HepG2 (cell line): Measurements from ENCODE around the gene PLRG1. TPM values are rescaled to one million over a fixed set of nuclear protein-coding genes. Genes with fewer than 3 reads are reported as not detected.

ENCODE experiments used
- ATF7 ChIP-seq, 2 experiments: fragments of 450-650 bp in 1 of 2; sonication (generic) in 1 of 2; formaldehyde crosslinking in 1 of 2; IDR thresholded peaks; 2 replicates each; pipeline versions ENCODE4 v1.4.0 to v1.6.1; 2016 to 2020; ENCODE audit warnings: antibody characterized with exemption in 1 of 2, mild to moderate bottlenecking in 1 of 2, missing genetic modification reagents in 1 of 2
- BRF2 ChIP-seq: sonication (generic); formaldehyde crosslinking; IDR thresholded peaks from 2 replicates; pipeline ENCODE4 v1.8.1; 2022; ENCODE audit warnings: mild to moderate bottlenecking, missing genetic modification reagents
- CBFB ChIP-seq: sonication (generic); formaldehyde crosslinking; IDR thresholded peaks from 2 replicates; pipeline ENCODE4 v1.4.0; 2020; ENCODE audit warnings: missing genetic modification reagents
- ELF4 ChIP-seq: sonication (generic); formaldehyde crosslinking; IDR thresholded peaks from 2 replicates; pipeline ENCODE4 v1.5.0; 2020; ENCODE audit warnings: missing genetic modification reagents, mild to moderate bottlenecking, moderate library complexity, borderline replicate concordance
- HNRNPH1 ChIP-seq: fragments of 200-400 bp; formaldehyde crosslinking; optimal IDR thresholded peaks from 2 replicates; pipeline ENCODE3; 2017; ENCODE audit warnings: mild to moderate bottlenecking, low read depth, low read length
- POLR2AphosphoS5 ChIP-seq: IDR thresholded peaks from 2 replicates; pipeline ENCODE4 v1.6.1; 2012; ENCODE audit warnings: low read depth, low read length
- XRCC5 ChIP-seq: fragments of 200-400 bp; formaldehyde crosslinking; optimal IDR thresholded peaks from 2 replicates; pipeline ENCODE3; 2017; ENCODE audit warnings: mild to moderate bottlenecking, low read length
- ZBTB39 ChIP-seq: sonication (generic); formaldehyde crosslinking; IDR thresholded peaks from 2 replicates; pipeline ENCODE4 v1.5.0; 2020; ENCODE audit warnings: missing genetic modification reagents
- ZNF224 ChIP-seq: sonication (generic); formaldehyde crosslinking; IDR thresholded peaks from 2 replicates; pipeline ENCODE4 v1.5.0; 2020; ENCODE audit warnings: mild to moderate bottlenecking, missing genetic modification reagents
- ZNF264 ChIP-seq: sonication (generic); formaldehyde crosslinking; IDR thresholded peaks from 2 replicates; pipeline ENCODE4 v1.4.0; 2020; ENCODE audit warnings: missing genetic modification reagents
- ZNF3 ChIP-seq: IDR thresholded peaks from 2 replicates; pipeline ENCODE4 v1.7.0; 2017; ENCODE audit warnings: inconsistent platforms
- ZNF350 ChIP-seq: sonication (generic); formaldehyde crosslinking; IDR thresholded peaks from 2 replicates; pipeline ENCODE4 v1.4.0; 2020; ENCODE audit warnings: mild to moderate bottlenecking, low read depth, missing genetic modification reagents, borderline replicate concordance
- ZNF501 ChIP-seq: sonication (generic); formaldehyde crosslinking; IDR thresholded peaks from 2 replicates; pipeline ENCODE4 v1.5.1; 2020; ENCODE audit warnings: mild to moderate bottlenecking, moderate library complexity, missing genetic modification reagents
- ZNF607 ChIP-seq: sonication (generic); formaldehyde crosslinking; IDR thresholded peaks from 2 replicates; pipeline ENCODE4 v1.5.1; 2020; ENCODE audit warnings: missing genetic modification reagents, mild to moderate bottlenecking, borderline replicate concordance
- ZNF687 ChIP-seq: sonication (generic); formaldehyde crosslinking; IDR thresholded peaks from 2 replicates; pipeline ENCODE4 v1.5.1; 2020; ENCODE audit warnings: mild to moderate bottlenecking, missing genetic modification reagents, moderate library complexity
- ZNF891 ChIP-seq: sonication (generic); formaldehyde crosslinking; IDR thresholded peaks from 2 replicates; pipeline ENCODE4 v1.5.0; 2020; ENCODE audit warnings: mild to moderate bottlenecking, missing genetic modification reagents
- ZSCAN12 ChIP-seq: sonication (generic); formaldehyde crosslinking; IDR thresholded peaks from 2 replicates; pipeline ENCODE4 v1.9.0; 2021; ENCODE audit warnings: mild to moderate bottlenecking, missing genetic modification reagents
- polyA plus RNA-seq, 8 experiments: library from polyadenylated mRNA; depleted of rRNA in 3 of 8; stranded (reverse) in 7 of 8; unstranded in 1 of 8; fragments of >200 nt; fragmentation: Illumina TruSeq in 4 of 8; extraction: Trizol in 4 of 8; gene quantifications; 2 replicates each; pipeline versions ENCODE4 v1.2.1 to v1.2.3, GENCODE V29; 2011 to 2016; ENCODE audit warnings: low read depth in 4 of 8, missing spikeins in 1 of 8, mixed read lengths in 1 of 8; ENCODE audit not compliant: insufficient read depth in 1 of 8
- total RNA-seq, 5 experiments: library from RNA; depleted of rRNA; stranded (reverse); fragments of >200 nt; fragmentation: Illumina TruSeq; extraction: Trizol; gene quantifications; 2 replicates each; pipeline ENCODE4 v1.2.3, GENCODE V29; 2016; ENCODE audit warnings: low read depth in 1 of 5
- TF ChIP-seq, protein P1 (sequence below): sonication (generic); formaldehyde crosslinking; IDR thresholded peaks from 2 replicates; pipeline ENCODE4 v1.4.0; 2020; ENCODE audit warnings: missing genetic modification reagents

The PLRG1 gene
- total and polyA plus RNA-seq, 2 of the 13 experiments (the other 11 are each of a cell fraction or from before 2014, with no cell fraction given): 77.3 to 110 TPM

GRCh38 chr4:154586296-154587033 is 36.3 kb upstream of the PLRG1 start (continued):
- TF ChIP-seq ZNF687: peak; percentile 43; the same call in 1 of the 2 replicates
- peak; percentile 24 for TF ChIP-seq XRCC5
- TF ChIP-seq ZNF891: no peak
- no peak for TF ChIP-seq ZBTB39 (CRISPR knock-in tag)
- 0 out of 2 replicates have a peak, but pooled peaks have one; percentile 33 for TF ChIP-seq ZNF350 (CRISPR knock-in tag)
- no peak for TF ChIP-seq ZNF224
- TF ChIP-seq ZNF607 (CRISPR knock-in tag): no peak
- TF ChIP-seq ZNF3 (CRISPR knock-in tag): no peak
- TF ChIP-seq ATF7 (IDR thresholded peaks at IDR 0.05): no peak
- TF ChIP-seq ATF7 (CRISPR knock-in tag; IDR thresholded peaks at IDR 0.05): no peak
- peak; percentile 38 for TF ChIP-seq HNRNPH1
- TF ChIP-seq, protein P1, sequence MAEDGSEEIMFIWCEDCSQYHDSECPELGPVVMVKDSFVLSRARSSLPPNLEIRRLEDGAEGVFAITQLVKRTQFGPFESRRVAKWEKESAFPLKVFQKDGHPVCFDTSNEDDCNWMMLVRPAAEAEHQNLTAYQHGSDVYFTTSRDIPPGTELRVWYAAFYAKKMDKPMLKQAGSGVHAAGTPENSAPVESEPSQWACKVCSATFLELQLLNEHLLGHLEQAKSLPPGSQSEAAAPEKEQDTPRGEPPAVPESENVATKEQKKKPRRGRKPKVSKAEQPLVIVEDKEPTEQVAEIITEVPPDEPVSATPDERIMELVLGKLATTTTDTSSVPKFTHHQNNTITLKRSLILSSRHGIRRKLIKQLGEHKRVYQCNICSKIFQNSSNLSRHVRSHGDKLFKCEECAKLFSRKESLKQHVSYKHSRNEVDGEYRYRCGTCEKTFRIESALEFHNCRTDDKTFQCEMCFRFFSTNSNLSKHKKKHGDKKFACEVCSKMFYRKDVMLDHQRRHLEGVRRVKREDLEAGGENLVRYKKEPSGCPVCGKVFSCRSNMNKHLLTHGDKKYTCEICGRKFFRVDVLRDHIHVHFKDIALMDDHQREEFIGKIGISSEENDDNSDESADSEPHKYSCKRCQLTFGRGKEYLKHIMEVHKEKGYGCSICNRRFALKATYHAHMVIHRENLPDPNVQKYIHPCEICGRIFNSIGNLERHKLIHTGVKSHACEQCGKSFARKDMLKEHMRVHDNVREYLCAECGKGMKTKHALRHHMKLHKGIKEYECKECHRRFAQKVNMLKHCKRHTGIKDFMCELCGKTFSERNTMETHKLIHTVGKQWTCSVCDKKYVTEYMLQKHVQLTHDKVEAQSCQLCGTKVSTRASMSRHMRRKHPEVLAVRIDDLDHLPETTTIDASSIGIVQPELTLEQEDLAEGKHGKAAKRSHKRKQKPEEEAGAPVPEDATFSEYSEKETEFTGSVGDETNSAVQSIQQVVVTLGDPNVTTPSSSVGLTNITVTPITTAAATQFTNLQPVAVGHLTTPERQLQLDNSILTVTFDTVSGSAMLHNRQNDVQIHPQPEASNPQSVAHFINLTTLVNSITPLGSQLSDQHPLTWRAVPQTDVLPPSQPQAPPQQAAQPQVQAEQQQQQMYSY (CRISPR knock-in tag): peak; percentile 90
- peak; percentile 54 for TF ChIP-seq POLR2AphosphoS5
- TF ChIP-seq BRF2: peak; percentile 9; the same call in 1 of the 2 replicates
- TF ChIP-seq CBFB (CRISPR knock-in tag): no peak
- no peak for TF ChIP-seq ZSCAN12 (CRISPR knock-in tag)
- TF ChIP-seq ELF4 (CRISPR knock-in tag): 0 out of 2 replicates have a peak, but pooled peaks have one; percentile 32
- no peak for TF ChIP-seq ZNF264 (CRISPR knock-in tag)
- TF ChIP-seq ZNF501 (CRISPR knock-in tag): 0 out of 2 replicates have a peak, but pooled peaks have one; percentile 22
